ENCODE results near the gene BIN1.
A peak's percentile ranks its signal among the peaks of the same experiment; 100 is the strongest.

BIN1 gene

DNA sequence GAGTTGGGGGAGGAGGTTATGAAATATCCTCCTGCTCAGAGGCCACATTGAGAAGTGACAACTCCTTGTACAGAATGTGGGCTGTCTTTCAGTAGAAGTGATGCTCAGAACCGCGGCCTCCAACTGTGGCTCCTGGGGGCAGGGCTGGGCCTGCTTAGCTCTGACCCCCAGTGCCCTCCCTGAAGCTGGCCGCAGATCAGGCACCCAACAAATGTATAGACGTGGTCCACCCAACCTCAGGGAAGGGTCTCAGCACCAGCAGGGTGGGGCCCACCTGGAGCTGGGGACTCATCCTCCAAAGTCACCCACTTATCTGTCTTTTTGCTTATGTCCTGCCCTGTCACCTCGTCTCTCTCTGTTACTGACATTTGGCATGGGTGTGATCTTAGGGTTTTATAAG is 11.1 kb upstream of the BIN1 start:
- TF ChIP-seq CTCF (IDR thresholded peaks at IDR 0.05; ENCODE audit: low read depth, low read length) = no peak
- in situ Hi-C loops (cut with HindIII; ENCODE audit: low sequenced_read_pairs) = no loop called here
- H3K4me3 ChIP-seq (ENCODE audit: low read depth, low read length) = no peak overlapping the region
- DNase-seq (ENCODE audit: low read depth, low spot score) = no peak

- no peak overlapping the region for H3K4me3 ChIP-seq (ENCODE audit: low read depth, low read length)
- in situ Hi-C loops (cut with HindIII; ENCODE audit: low sequenced_read_pairs) = no loop called here
- DNase-seq (ENCODE audit: low read depth, low spot score) = no peak
- no peak for TF ChIP-seq CTCF (IDR thresholded peaks at IDR 0.05; ENCODE audit: low read depth, low read length)
Measured at GRCh38 chr2:127117603-127118002, 10.6 kb upstream of the BIN1 start.

- TF ChIP-seq CTCF (IDR thresholded peaks at IDR 0.05; ENCODE audit: low read depth, low read length) = no peak
- H3K4me3 ChIP-seq (ENCODE audit: low read depth, low read length) = no peak overlapping the region
- in situ Hi-C loops (cut with HindIII; ENCODE audit: low sequenced_read_pairs) = no loop called here
- DNase-seq (ENCODE audit: low read depth, low spot score) = no peak
Measured at GRCh38 chr2:127115471-127116199, 8.7 kb upstream of the BIN1 start.

GRCh38 chr2:127110985-127111384 is 4.0 kb upstream of the BIN1 start:
- in situ Hi-C loops (cut with HindIII; ENCODE audit: low sequenced_read_pairs) = no loop called here
- no peak overlapping the region for H3K4me3 ChIP-seq (ENCODE audit: low read depth, low read length)
- DNase-seq (ENCODE audit: low read depth, low spot score) = no peak
- no peak for TF ChIP-seq CTCF (IDR thresholded peaks at IDR 0.05; ENCODE audit: low read depth, low read length)

- no peak for DNase-seq (ENCODE audit: low read depth, low spot score)
- peak overlapping the region; percentile 83 for H3K4me3 ChIP-seq (ENCODE audit: low read depth, low read length)
- in situ Hi-C loops (cut with HindIII; ENCODE audit: low sequenced_read_pairs) = no loop called here
Measured at GRCh38 chr2:127108090-127108523, 1.2 kb upstream of the BIN1 start.

GRCh38 chr2:127107622-127107999 is 657 bp upstream of the BIN1 start:
- peak overlapping the region; percentile 83 for H3K4me3 ChIP-seq (ENCODE audit: low read depth, low read length)
- in situ Hi-C loops (cut with HindIII; ENCODE audit: low sequenced_read_pairs) = no loop called here
- peak; percentile 11 for TF ChIP-seq CTCF (IDR thresholded peaks at IDR 0.05; ENCODE audit: low read depth, low read length)
- DNase-seq (ENCODE audit: low read depth, low spot score) = peak; percentile 50

More at GRCh38 chr2:127108090-127108523, 1.2 kb upstream of the BIN1 start:
- no peak for TF ChIP-seq CTCF (IDR thresholded peaks at IDR 0.05; ENCODE audit: low read depth, low read length)

Data from astrocyte of the spinal cord (primary cell).